ENCODE results near the gene LRP1B.
A peak's percentile ranks its signal among the peaks of the same experiment; 100 is the strongest.

LRP1B gene

GRCh38 chr2:140876015-140876414, 1254.8 kb downstream of the LRP1B start:
- H3K27me3 Mint-ChIP-seq (ENCODE audit: low read depth), result no peaks in the 10 kb centered on the region

GRCh38 chr2:140873915-140874531, 1256.8 kb downstream of the LRP1B start:
- Mint-ChIP-seq H3K27ac (no peak overlapping the region), H3K27me3 (ENCODE audit: low read depth) (no peaks in the 10 kb centered on the region), H3K4me3 (no peak overlapping the region), H3K4me1 (no peaks in the 10 kb centered on the region), H3K9me3 (peaks cover 24% of the 10 kb centered on the region), H3K36me3 (ENCODE audit: low read depth) (peaks cover 13% of the 10 kb centered on the region)
- TF ChIP-seq CTCF (IDR thresholded peaks at IDR 0.05; ENCODE audit: unreplicated experiment in 3 of 3), result no peak

More at GRCh38 chr2:140876015-140876414, 1254.8 kb downstream of the LRP1B start:
- Mint-ChIP-seq H3K9me3 (peaks cover 21% of the 10 kb centered on the region), H3K4me3 (no peak overlapping the region), H3K4me1 (no peaks in the 10 kb centered on the region), H3K27ac (no peak overlapping the region), H3K36me3 (ENCODE audit: low read depth) (peaks cover 13% of the 10 kb centered on the region)
- no peak for TF ChIP-seq CTCF (IDR thresholded peaks at IDR 0.05; ENCODE audit: unreplicated experiment in 3 of 3)

GRCh38 chr2:140869925-140870324, 1260.9 kb downstream of the LRP1B start:
- H3K4me3 Mint-ChIP-seq, result no peak overlapping the region
- peaks cover 11% of the 10 kb centered on the region for H3K36me3 Mint-ChIP-seq (ENCODE audit: low read depth)
- H3K27me3 Mint-ChIP-seq (ENCODE audit: low read depth), result no peaks in the 10 kb centered on the region
- H3K9me3 Mint-ChIP-seq, result peaks cover 13% of the 10 kb centered on the region
- H3K4me1 Mint-ChIP-seq, result no peaks in the 10 kb centered on the region
- no peak for TF ChIP-seq CTCF (IDR thresholded peaks at IDR 0.05; ENCODE audit: unreplicated experiment in 3 of 3)
- H3K27ac Mint-ChIP-seq, result no peak overlapping the region

GRCh38 chr2:140869107-140869506, 1261.7 kb downstream of the LRP1B start:
- TF ChIP-seq CTCF (IDR thresholded peaks at IDR 0.05; ENCODE audit: unreplicated experiment in 3 of 3), result no peak
- no peaks in the 10 kb centered on the region for H3K4me1 Mint-ChIP-seq
- H3K27ac Mint-ChIP-seq, result no peak overlapping the region
- H3K4me3 Mint-ChIP-seq, result no peak overlapping the region
- H3K9me3 Mint-ChIP-seq, result peaks cover 11% of the 10 kb centered on the region
- peaks cover 8% of the 10 kb centered on the region for H3K36me3 Mint-ChIP-seq (ENCODE audit: low read depth)
- H3K27me3 Mint-ChIP-seq (ENCODE audit: low read depth), result no peaks in the 10 kb centered on the region

- Mint-ChIP-seq H3K27ac (no peak overlapping the region), H3K9me3 (peaks cover 9% of the 10 kb centered on the region), H3K36me3 (ENCODE audit: low read depth) (peaks cover 13% of the 10 kb centered on the region), H3K4me1 (no peaks in the 10 kb centered on the region), H3K27me3 (ENCODE audit: low read depth) (no peaks in the 10 kb centered on the region), H3K4me3 (no peak overlapping the region)
- TF ChIP-seq CTCF (IDR thresholded peaks at IDR 0.05; ENCODE audit: unreplicated experiment in 3 of 3), result no peak
These were observed 1265.0 kb downstream of the LRP1B start for GRCh38 chr2:140865837-140866236.

- H3K4me3 Mint-ChIP-seq, result no peak overlapping the region
- TF ChIP-seq CTCF (IDR thresholded peaks at IDR 0.05; ENCODE audit: unreplicated experiment in 3 of 3), result peak; percentile 41 to 71 (median 52)
- no peaks in the 10 kb centered on the region for H3K4me1 Mint-ChIP-seq
- no peak overlapping the region for H3K27ac Mint-ChIP-seq
- H3K27me3 Mint-ChIP-seq (ENCODE audit: low read depth), result no peaks in the 10 kb centered on the region
- H3K9me3 Mint-ChIP-seq, result peaks cover 5% of the 10 kb centered on the region
- peaks cover 13% of the 10 kb centered on the region for H3K36me3 Mint-ChIP-seq (ENCODE audit: low read depth)
These were observed 1267.1 kb downstream of the LRP1B start for GRCh38 chr2:140863713-140864112.

All from nephron (organoid).